ENCODE results near the gene GGTLC2. TPM values are rescaled to one million over a fixed set of nuclear protein-coding genes. Genes with fewer than 3 reads are reported as not detected.

GGTLC2 gene
- total RNA-seq, 4 donors from 2014 or later: not detected

DNA sequence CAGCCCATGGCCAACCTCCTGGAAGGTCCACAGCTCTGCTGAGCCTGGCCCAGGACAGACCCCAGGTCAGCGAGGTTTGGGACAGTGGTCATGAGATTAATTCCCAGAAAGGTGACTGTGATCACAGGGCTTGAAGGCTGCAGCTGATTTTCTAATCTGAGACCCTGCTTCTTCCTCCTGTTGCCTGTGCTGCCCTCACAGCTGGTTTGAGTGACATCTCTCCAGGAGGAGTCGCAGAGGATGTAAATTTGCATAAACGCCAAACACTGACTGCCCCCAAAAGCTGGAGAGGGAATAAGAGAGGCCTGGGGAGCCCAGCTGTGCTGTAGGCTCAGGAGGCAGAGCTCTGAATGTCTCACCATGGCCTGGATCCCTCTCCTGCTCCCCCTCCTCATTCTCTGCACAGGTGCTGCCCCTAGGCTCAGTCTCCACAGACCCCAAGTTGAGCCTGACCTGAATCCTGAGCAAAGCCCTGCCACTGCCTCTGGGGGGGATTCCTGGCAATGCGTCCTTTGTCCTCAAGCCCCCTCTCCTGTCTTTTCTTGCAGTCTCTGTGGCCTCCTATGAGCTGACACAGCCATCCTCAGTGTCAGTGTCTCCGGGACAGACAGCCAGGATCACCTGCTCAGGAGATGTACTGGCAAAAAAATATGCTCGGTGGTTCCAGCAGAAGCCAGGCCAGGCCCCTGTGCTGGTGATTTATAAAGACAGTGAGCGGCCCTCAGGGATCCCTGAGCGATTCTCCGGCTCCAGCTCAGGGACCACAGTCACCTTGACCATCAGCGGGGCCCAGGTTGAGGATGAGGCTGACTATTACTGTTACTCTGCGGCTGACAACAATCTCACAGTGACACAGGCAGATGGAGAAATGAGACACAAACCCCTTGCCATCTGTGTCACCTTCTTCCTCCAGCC is 23.8 kb downstream of the GGTLC2 start:
- Histone ChIP-seq H3K27me3 (no peaks in the 10 kb centered on the region), H3K9me3 (no peaks in the 10 kb centered on the region), H3K36me3 (no peaks in the 10 kb centered on the region), H3K4me3 (no peak overlapping the region), H3K4me1 (no peaks in the 10 kb centered on the region), H3K27ac (no peak overlapping the region)
- no peak for DNase-seq
- TF ChIP-seq POLR2A (IDR thresholded peaks at IDR 0.05) (no peak), POLR2AphosphoS5 (IDR thresholded peaks at IDR 0.05) (no peak)
- 81% methylated on average over 11 of the region's 11 CpGs; no CpG with 5 or more reads in 1 of the 2 donors for WGBS, 2 donors (ENCODE audit: low coverage in 1 of 2)
- intact Hi-C loops (cut with DNase I; ENCODE audit: low total_unique reads) (no loop called here), in situ Hi-C loops (cut with MboI; ENCODE audit: low pct_ligation_motif_present in 1 of 4, low pct_unique_long_range_greater_than_20kb in 1 of 4, low sequenced_read_pairs in 3 of 4) (no loop called here)

DNA sequence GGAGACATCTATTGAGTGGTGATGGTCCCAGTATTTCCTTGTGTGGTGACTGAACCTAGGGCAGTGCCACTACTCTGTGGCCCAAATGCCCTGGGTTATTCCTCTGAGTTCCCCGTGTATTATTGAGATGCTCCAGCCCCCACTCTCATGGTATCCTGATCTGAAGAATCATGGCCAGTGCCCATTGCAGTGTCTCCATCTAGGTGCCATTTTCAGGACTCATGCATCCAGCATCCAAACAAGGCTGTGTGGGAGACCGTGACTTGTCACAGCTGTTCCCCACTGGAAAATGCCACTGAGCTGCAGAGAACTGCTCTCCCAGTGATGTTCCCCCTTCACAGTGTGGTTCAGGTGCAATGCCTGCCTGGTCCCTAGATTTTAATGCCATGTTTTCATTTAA is 24.7 kb downstream of the GGTLC2 start:
- Histone ChIP-seq H3K36me3 (no peaks in the 10 kb centered on the region), H3K4me3 (no peak overlapping the region), H3K27ac (no peak overlapping the region), H3K4me1 (no peaks in the 10 kb centered on the region), H3K27me3 (no peaks in the 10 kb centered on the region), H3K9me3 (no peaks in the 10 kb centered on the region)
- 86% methylated on average over 2 of the region's 2 CpGs; no CpG with 5 or more reads in 1 of the 2 donors for WGBS, 2 donors (ENCODE audit: low coverage in 1 of 2)
- in situ Hi-C loops (cut with MboI; ENCODE audit: low pct_ligation_motif_present in 1 of 4, low pct_unique_long_range_greater_than_20kb in 1 of 4, low sequenced_read_pairs in 3 of 4): no loop called here
- TF ChIP-seq CTCF (IDR thresholded peaks at IDR 0.05): no peak
- TF ChIP-seq POLR2AphosphoS5 (IDR thresholded peaks at IDR 0.05): no peak
- TF ChIP-seq POLR2A (IDR thresholded peaks at IDR 0.05): no peak
- TF ChIP-seq EP300 (IDR thresholded peaks at IDR 0.05; ENCODE audit: low read depth): no peak
- DNase-seq: no peak
- intact Hi-C loops (cut with DNase I; ENCODE audit: low total_unique reads): no loop called here

DNA sequence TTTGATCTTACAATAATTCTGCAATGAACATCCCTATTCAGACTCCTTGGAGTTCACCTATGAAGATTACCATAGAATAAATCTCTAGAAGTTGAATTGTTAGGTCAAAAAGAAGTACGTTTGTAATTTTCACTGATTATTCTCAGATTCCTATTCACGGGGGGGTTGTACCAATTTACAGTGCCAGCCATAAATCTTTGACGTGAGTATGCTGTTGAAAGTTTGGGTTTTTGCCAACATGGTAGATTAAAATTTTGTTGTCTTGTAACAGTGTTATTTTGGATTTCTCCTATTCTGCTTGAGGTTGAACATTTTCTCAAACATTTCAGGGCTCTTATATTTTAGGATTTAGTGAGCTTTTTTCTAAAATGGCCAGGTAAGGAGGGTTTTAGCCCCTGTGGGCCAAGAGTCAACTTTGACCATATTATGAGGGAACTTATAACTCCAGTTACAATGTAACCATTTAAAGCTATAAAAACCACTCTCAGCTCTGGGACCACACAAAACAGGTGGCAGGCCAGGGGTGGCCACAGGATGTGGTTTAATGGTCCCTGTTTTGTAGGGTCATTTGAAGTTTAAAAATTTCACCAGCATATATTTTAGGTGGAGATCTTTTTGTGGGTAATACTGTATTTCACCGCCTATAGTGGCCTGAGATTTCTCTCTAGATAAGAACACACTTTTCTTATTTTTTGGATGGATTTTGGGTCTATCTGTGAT is 25.8 kb downstream of the GGTLC2 start:
- in situ Hi-C loops (cut with MboI; ENCODE audit: low pct_ligation_motif_present in 1 of 4, low pct_unique_long_range_greater_than_20kb in 1 of 4, low sequenced_read_pairs in 3 of 4): no loop called here

DNA sequence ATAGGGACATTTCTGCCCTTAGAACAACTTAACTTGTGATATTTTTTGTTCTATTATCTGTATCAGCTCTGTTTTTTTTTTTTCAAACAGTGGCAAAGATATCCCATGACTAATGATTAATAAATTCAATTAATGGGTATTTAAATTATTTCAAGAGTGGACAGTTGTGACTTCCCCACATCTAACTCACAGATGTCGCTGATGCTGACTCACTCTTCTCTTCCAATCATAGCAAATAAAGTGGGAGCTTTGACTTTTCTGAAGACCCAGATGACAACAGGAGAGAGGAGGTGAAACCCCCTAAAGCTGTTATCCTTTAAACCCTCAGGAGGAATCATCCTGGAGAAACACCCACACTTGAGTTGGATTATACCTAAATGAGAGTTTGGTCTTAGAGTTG is 27.1 kb downstream of the GGTLC2 start:
- in situ Hi-C loops (cut with MboI; ENCODE audit: low pct_ligation_motif_present in 1 of 4, low pct_unique_long_range_greater_than_20kb in 1 of 4, low sequenced_read_pairs in 3 of 4): no loop called here
- no peaks in the 10 kb centered on the region for H3K36me3 ChIP-seq
- 84 to 100% methylated on average over 1 of the region's 1 CpG for WGBS, 2 donors (ENCODE audit: low coverage in 1 of 2)
- H3K9me3 ChIP-seq: no peaks in the 10 kb centered on the region
- intact Hi-C loops (cut with DNase I; ENCODE audit: low total_unique reads): no loop called here
- no peaks in the 10 kb centered on the region for H3K27me3 ChIP-seq
- no peaks in the 10 kb centered on the region for H3K4me1 ChIP-seq
- TF ChIP-seq POLR2A (IDR thresholded peaks at IDR 0.05): no peak
- TF ChIP-seq POLR2AphosphoS5 (IDR thresholded peaks at IDR 0.05): no peak
- no peak for TF ChIP-seq CTCF (IDR thresholded peaks at IDR 0.05)
- TF ChIP-seq EP300 (IDR thresholded peaks at IDR 0.05; ENCODE audit: low read depth): no peak
- DNase-seq: no peak
- H3K4me3 ChIP-seq: no peak overlapping the region
- no peak overlapping the region for H3K27ac ChIP-seq

More for the DNA sequence above, 25.8 kb downstream of the GGTLC2 start:
- Histone ChIP-seq H3K27me3 (no peaks in the 10 kb centered on the region), H3K4me1 (no peaks in the 10 kb centered on the region), H3K4me3 (no peak overlapping the region), H3K36me3 (no peaks in the 10 kb centered on the region), H3K27ac (no peak overlapping the region), H3K9me3 (no peaks in the 10 kb centered on the region)
- TF ChIP-seq CTCF (IDR thresholded peaks at IDR 0.05) (no peak), POLR2A (IDR thresholded peaks at IDR 0.05) (no peak), EP300 (IDR thresholded peaks at IDR 0.05; ENCODE audit: low read depth) (no peak), POLR2AphosphoS5 (IDR thresholded peaks at IDR 0.05) (no peak)
- intact Hi-C loops (cut with DNase I; ENCODE audit: low total_unique reads): no loop called here
- no peak for DNase-seq
- 53 to 70% methylated on average over 4 of the region's 4 CpGs for WGBS, 2 donors (ENCODE audit: low coverage in 1 of 2)

Data from transverse colon (tissue), 4 donors.